ENCODE results near the gene DLGAP1. TPM values are rescaled to one million over a fixed set of nuclear protein-coding genes. Genes with fewer than 3 reads are reported as not detected.
A peak's percentile ranks its signal among the peaks of the same experiment; 100 is the strongest.

DLGAP1 gene
- total and polyA plus RNA-seq, 2 of the 13 experiments (the other 11 are each of a cell fraction or from before 2014, with no cell fraction given): 0.01 TPM; not detected in 1

GRCh38 chr18:3456686-3457069, 998.4 kb downstream of the DLGAP1 start (continued):
- TF ChIP-seq FOXC1 (CRISPR knock-in tag; IDR thresholded peaks at IDR 0.05; ENCODE audit: borderline replicate concordance) (no peak), ARID5B (CRISPR knock-in tag; IDR thresholded peaks at IDR 0.05) (peak; percentile 92), HNF4G (IDR thresholded peaks at IDR 0.05; ENCODE audit: borderline replicate concordance, low read depth, low read length) (no peak), HNF4G (CRISPR knock-in tag; IDR thresholded peaks at IDR 0.05; ENCODE audit: borderline replicate concordance, low read depth) (no peak), MEIS1 (CRISPR knock-in tag; IDR thresholded peaks at IDR 0.05; ENCODE audit: borderline replicate concordance) (no peak), ZNF674 (CRISPR knock-in tag; IDR thresholded peaks at IDR 0.05; ENCODE audit: low read depth) (no peak), LCORL (IDR thresholded peaks at IDR 0.05) (no peak), LCORL (CRISPR knock-in tag; IDR thresholded peaks at IDR 0.05) (peak; percentile 20; the same call in 1 of the 2 replicates), ZNF564 (CRISPR knock-in tag; IDR thresholded peaks at IDR 0.05) (no peak), CEBPB (IDR thresholded peaks at IDR 0.05; ENCODE audit: borderline replicate concordance, low read depth, low read length) (peak; percentile 46; the same call in 1 of the 2 replicates), HDAC1 (CRISPR knock-in tag; IDR thresholded peaks at IDR 0.05) (peak; percentile 42; the same call in 1 of the 2 replicates), ZNF609 (CRISPR knock-in tag; IDR thresholded peaks at IDR 0.05; ENCODE audit: borderline replicate concordance) (peak; percentile 94), KLF9 (CRISPR knock-in tag; IDR thresholded peaks at IDR 0.05; ENCODE audit: low read depth) (0 out of 2 replicates have a peak, but pooled peaks have one; percentile 31), MLLT10 (CRISPR knock-in tag; IDR thresholded peaks at IDR 0.05) (no peak), ZNF770 (CRISPR knock-in tag; IDR thresholded peaks at IDR 0.05) (no peak), ZMYM3 (CRISPR knock-in tag; IDR thresholded peaks at IDR 0.05) (no peak), ZFP36L2 (CRISPR knock-in tag; IDR thresholded peaks at IDR 0.05) (no peak), REL (CRISPR knock-in tag; conservative IDR thresholded peaks at IDR 0.05) (no peak), ONECUT2 (CRISPR knock-in tag; IDR thresholded peaks at IDR 0.05) (peak; percentile 53; the same call in 1 of the 2 replicates), ZNF749 (CRISPR knock-in tag; IDR thresholded peaks at IDR 0.05; ENCODE audit: borderline replicate concordance) (no peak), RFX5 (IDR thresholded peaks at IDR 0.05; ENCODE audit: low read depth, low read length) (no peak)

Data from HepG2 (cell line).